HG03175 (cell line): ENCODE data around the gene HES5.

Experiments used
- ATAC-seq: cut with Tn5 transposase; IDR thresholded peaks from one replicate; pipeline ENCODE4 v1.9.1; 2021; ENCODE audit warnings: mild to moderate bottlenecking, moderate library complexity; ENCODE audit not compliant: unreplicated experiment

Gene HES5

DNA sequence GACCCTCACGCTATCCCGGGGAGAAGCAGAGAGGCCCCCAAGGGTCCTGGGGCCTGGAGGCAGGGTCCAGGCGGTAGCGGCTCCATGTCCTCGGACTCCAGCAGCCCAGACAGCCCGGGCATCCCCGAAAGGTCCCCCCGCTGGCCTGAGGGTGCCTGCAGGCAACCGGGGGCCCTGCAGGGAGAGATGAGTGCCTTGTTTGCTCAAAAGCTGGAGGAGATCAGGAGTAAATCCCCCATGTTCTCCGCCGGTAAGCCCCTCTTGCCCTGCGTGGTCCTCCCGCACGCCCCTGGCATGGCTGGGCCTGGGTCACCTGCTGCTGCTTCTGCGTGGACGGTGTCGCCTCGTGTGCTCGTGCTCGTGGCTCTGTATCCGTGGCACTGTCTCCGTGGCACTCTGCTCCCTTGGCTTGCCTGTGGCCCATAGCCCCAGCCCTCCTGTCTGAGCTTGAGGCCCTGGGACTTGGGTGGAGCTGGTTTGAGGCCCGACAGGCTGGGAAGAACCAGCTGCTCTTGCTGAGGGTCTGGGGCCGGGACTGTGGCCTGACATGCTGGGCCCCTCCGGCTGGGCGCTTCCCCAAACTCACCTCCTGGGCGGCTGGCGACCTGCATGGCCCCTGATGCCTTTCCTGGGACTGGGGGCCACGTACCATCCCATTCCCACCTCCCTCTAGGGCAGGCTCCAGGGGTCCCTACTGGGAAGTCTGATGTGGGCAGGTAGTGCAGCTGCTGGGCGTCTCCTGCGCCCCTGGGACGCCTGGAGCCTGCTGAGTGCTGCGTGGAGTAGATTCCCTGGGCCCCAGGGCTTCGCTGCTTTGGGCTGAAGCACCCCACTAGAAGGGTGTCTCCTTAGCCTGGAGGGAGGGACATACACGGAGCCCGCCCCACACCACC lies 27.2 kb downstream of the HES5 start:
- ATAC-seq = no peak

DNA sequence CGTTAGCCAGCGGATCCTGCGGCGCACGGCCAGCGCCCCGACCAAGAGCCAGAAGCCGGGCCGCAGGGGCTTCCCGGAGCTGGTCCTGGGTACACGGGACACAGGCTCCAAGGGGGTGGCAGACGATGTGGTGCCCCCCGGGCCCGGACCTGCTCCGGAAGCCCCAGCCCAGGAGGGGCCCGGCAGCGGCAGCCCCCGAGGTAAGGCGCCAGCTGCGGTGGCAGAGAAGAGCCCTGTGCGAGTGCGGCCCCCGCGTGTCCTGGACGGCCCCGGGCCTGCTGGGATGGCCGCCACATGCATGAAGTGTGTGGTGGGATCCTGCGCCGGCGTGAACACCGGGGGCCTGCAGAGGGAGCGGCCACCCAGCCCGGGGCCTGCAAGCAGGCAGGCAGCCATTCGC lies 27.9 kb downstream of the HES5 start:
- no peak for ATAC-seq

DNA sequence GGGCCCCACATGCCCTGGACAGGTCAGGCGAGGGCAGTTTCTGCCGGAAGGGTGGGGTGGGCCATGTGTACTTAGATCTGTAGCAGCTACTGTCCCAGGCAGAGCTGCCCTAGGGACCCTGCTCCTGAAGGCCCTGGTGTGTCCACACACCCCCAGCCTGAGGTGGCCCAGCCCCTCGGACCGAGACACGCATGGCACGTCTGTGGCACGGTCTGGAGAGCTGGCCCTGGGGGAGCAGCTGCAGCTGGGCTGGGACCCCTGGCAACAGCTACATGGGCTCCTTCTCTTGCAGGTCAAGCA lies 28.3 kb downstream of the HES5 start:
- no peak for ATAC-seq

DNA sequence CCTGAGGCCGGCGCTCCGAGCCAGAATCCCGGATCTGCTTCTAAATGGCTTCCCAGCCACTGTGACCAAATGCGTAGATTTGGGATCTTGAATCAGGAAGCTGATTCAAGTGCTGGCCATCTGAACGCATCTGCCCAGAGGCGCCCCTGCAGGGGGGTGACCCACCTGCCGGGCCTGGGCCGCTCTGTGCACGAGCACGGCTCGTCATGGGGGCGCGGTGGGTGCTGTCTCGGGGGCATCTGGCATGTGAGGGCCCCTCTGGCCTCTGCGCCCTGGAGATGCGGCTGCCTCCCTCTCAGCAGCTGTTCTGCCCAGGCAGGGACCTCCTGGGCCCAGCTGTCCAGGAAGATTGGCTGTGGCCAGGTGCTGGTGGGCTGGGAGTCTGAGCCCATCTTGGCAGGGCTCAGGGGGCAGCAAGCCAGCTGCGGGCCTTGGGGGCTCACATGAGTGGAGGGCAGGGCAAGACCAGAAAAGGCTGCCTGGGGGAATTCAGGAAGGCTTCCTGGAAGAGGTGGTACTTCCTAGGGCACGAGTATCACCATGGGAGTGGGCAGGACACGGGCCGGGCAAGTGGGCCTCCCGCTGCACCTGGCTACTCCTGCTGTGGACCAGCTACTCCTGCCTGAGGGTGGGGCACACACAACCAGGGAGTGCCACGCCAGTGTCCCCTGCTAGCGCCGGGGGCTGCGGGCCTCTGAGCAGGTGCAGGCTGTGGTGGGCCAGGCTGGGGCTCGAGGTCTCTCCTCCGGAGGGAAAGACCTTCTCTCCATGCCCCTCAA lies 28.8 kb downstream of the HES5 start:
- no peak for ATAC-seq

DNA sequence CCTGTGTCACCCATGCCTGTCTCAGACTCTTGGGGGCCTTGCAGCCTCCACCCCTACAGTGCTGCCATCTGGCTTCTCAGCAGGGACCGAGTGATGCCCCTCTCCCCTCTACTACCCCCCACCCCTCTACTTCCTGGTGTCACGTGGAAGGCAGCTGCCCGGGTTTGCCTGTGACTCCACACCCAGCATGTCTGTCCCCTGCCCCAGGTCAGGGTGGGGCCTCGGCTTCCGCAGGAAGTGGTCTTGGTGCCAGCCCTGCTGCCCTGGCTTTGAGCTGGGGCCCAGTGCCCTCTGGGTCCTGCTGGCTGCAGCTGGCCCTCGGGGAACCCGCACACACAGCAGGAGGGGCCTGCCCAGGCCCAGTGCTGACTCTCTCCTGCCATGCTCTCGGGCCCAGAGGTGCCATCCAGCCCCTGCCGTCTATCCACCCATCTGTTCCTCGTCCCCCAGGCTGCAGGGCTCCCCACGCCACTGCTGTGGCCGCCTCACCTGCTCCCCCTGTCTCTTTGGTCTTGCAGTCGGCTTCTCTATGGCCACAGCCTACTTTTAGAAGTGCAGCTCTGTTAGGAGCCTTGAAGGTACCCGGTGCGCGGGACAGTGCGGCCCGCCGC lies 30.0 kb downstream of the HES5 start:
- no peak for ATAC-seq

DNA sequence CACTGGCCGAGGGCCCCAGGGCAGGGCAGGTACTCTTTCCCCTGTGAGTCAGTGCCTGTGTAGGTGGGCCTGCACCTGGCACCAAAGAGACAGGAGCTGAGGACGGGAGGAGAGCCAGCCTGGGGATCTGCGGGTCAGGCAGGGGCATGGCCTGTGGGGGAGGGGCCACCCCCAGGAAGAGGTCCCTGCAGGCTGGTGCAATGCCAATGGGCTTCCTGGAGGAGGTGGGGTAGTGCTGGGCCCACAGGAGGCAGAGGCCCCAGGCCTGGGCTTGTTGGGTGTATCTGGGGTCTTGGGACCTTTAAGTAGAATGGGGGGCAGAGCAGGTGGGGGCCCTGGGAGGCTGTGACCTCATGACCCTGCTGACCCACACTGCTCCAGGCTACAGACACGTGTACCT lies 30.8 kb downstream of the HES5 start:
- no peak for ATAC-seq

DNA sequence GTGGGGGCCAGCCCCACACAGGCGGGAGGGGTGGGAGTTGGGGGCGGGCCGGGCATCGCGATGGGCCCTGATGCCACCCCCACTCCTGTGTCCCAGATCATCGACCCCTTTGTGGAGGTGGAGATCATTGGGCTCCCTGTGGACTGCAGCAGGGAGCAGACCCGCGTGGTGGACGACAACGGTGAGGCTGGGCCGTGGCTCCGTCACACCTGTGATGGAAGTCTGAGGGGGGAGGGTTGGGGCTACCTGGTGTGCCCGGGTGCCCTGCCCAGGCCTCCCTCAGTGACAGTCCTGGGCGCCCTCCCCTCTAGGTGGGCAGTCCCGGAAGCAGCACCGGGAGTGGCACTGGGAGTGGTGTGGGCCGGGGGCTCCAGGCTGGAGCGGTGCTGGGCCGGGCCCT lies 31.4 kb downstream of the HES5 start:
- ATAC-seq = no peak

DNA sequence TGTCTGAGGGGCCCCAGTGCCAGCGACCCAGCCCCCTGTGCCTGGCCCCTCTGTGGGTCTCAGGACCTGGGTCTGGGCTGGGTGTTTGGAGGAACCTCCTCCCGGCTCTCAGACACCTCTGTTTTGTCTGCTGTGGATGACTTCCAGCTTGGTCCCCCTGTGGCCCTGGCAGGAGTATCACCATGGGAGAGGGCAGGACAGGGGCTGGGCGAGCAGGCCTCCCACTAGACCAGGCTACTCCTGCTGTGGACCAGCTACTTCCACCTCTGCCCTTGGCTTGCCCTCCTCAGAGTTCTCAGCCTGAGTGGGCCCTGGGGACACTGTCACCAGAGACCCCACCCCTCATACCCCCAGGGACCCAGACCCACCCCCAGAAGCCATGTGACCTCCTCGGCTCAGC lies 32.2 kb downstream of the HES5 start:
- ATAC-seq = no peak

DNA sequence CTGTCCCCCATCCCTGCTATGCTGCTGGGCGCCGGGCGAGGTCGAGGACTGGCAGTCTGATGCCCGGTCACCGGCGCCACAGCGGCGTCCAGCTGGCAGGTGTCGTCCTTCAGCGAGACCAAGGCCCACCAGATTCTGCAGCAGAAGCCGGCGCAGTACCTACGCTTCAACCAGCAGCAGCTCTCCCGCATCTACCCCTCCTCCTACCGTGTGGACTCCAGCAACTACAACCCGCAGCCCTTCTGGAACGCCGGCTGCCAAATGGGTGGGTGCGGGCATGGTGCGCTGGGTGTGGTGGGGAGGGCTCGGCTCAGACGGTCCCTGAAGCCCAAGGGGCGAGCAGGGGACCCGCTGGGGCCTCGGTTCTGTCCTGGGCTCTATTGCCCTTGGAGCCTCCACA lies 33.3 kb downstream of the HES5 start:
- no peak for ATAC-seq

DNA sequence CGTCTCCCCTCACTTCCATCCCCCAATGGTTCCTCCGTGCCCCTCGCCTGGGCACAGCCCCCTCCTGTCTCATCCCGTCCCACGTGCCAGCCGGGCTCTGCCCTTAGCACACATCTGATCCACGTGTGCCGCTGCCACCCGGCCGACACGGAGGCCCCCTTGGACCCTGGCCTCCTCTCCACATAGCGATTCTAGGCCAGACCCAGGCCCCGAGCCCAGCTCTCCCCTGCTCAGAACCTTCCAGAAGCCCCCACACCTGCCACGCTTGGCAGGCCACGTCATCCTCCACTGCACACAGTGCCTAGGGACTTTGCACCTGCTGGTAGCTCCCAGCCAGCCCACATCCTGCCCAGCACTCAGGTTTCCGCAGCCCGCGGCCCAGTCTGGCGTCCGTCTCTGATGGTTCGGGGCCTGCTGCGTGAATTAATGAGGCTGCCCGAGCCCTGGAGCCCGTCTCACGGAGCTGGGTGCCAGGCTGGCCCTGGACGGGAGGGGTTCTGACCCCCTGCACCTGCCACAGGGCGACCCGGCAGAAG lies 33.9 kb downstream of the HES5 start:
- ATAC-seq = peak; percentile 55

DNA sequence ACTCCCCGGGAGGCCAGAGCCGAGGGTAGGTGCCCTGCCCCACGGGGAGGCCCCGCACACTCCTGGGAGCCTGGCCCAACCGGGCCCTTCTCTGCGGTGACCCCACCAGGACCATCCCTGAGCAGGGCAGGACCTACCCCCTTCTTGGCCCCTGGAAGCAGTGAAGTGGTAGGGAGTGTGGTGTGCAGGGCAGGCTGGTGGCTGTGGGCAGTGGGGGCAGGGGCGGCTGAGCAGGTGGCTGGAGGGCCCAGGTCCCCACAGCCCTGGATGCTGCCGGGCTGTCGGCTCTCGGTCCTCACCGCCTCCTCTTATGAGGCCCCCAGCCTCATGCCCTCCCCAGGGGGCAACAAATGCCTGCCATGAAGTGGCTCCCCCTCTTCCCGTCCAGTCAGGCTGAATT lies 34.5 kb downstream of the HES5 start:
- ATAC-seq = no peak

DNA sequence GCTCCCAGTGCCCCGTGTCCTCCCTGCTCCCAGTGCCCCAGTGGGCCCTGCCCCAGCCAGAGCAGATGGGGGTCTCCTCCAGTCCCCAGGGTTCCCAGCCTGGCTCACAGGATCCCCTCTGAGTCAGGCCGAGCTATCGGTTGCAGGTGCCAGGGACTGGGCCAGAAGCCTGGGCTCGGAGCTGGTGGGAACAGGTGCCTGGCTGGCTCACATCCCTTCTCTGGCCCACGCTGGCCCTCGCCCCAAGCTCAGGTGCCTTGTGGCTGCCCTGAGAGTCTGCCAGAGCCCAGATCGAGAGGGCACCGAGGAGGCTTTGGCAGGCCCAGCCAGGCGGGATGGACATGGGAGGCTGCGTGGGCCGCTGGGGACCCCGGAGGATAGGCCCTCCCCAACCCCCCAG lies 35.0 kb downstream of the HES5 start:
- ATAC-seq = no peak

DNA sequence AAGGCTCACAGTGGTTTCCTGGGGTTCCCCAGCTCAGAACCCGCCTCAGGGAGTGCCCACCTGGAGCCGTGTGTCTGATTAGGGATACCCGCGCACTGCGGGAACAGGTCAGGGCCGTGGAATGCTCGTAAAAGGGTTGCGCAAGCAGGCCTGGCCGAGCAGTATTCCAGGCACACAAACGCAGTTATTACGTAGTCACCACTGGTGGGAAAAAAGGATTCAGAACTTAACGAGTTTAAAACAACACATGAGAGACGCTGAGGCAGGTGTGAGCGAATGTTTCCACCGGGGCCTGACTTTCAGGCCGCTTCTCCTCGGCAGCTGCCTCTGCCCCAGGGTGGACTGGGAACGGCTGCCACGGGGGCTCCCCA lies 35.8 kb downstream of the HES5 start:
- no peak for ATAC-seq

DNA sequence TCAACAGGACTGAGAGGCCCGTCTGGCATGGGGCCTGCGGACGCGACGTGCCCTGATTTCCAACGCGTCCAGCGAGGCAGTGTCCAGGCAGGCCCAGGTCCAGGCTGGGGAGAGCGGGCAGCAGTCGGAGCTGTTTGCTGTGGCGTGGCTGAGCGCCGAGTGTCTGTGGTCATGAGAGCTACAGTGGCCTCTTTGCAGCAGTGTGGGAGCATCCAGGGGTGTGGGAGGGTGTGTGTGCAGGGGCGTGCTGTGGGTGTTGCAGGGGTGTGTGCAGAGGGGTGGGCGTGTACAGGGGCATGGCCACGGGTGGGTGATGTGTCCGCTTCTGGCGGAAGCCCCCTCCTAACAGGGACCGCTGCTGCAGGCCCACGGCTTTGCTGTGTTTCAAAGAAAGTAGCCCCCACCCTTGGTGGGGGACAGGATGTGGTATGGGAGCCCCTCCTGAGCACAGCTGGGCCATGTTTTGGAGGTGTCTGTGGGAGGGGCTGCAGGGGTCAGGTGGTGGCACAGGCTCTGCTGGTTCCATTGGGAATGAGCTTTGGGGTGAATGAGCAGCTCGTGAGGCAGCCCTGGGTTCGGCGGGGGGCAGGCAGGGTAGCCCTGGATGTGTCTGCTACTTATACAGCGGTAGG lies 36.3 kb downstream of the HES5 start:
- ATAC-seq = no peak

DNA sequence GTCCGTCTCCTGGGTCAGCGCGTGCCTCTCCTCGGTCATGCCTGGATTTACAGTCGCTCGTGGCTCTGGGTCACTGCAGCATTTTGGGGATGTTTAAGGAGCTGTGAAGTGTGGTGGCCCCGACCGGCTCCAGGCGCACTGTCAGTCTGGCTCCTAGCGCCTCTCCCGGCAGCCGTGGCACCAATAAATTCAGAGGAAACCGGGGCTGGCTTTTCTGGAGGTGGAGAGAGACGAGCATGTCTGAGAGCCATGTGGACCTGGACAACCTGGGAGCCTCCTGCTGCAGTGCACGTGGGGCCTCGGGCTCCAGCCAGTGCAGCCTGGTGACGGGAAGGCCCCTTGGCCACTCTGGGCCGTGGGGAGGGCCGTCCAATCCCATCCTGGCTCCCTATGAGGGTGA lies 36.8 kb downstream of the HES5 start:
- no peak for ATAC-seq

DNA sequence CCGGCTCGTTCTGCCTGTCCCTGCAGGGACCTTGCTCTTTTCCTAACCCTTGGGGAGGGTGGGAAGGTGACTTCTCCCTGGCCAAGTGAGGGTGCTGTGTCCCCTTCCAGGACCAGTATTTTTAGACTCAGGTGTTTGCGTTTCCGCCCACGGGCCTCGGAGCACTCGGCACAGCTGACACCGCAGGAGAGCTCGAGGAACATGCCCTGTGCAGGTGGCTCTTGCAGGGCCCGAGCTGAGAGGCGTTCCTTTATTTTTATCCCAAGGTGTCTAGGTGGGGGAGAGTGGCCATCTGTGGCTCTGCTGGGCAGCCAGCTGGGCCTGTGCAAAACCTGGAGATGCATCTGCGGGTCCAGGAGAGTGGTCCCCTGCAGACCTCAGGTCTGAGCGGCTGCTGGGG lies 38.0 kb downstream of the HES5 start:
- ATAC-seq = no peak

DNA sequence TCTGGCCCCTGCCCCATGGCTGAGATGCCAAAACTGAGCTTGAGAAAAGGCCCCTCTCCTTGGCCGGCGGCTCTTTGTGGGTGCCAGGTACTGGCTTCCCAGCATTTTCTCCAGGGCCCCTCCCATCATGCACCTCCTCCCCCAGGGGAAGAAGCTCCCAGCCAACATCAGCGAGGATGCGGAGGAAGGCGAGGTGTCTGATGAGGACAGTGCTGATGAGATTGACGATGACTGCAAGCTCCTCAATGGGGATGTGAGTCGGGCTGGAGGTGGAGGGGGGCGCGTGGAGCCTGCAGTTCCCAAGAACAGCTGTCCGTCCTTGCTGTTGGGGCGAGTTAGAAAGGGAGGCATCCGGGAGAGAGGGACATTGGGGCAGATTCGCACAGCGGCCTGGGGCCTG lies 40.4 kb downstream of the HES5 start:
- ATAC-seq = no peak

DNA sequence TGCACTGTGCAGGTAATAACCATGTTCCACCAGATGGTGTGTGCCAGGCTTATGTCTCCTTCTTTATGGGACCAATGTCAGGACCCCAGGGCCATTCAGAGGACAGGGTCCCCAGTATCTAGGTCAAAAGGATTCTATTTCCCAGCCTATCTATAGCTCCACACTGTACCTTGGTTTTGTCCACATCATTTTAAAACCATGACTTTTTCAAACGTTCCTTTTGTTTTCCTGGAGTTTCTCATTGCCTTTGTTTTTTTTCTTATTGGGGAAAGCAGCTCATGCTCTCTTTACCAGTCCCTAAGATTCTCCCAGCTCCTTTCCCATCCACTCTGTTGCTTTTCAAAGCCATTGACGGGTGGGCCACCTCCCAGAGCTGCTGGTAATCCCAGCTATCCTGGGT lies 41.4 kb downstream of the HES5 start:
- no peak for ATAC-seq

DNA sequence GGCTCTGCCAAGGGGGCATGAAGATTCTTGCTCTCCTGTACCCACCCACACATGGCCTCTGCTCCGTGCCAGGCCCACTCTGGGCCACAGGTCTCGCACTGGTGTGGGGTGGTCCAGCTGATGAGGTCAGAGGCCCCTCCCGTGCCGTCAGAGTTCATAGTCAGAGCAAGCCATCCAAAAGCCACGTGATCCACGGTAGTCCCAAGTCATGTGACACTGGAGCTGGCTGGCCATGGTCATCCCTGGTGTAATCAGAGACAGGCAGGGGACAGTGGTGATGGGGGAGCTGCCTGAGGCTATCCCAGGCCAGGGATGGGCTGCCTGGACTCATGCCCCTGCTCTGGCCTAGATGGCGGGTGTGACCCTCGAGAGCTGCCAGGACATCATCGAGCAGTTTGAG lies 43.5 kb downstream of the HES5 start:
- ATAC-seq = no peak

DNA sequence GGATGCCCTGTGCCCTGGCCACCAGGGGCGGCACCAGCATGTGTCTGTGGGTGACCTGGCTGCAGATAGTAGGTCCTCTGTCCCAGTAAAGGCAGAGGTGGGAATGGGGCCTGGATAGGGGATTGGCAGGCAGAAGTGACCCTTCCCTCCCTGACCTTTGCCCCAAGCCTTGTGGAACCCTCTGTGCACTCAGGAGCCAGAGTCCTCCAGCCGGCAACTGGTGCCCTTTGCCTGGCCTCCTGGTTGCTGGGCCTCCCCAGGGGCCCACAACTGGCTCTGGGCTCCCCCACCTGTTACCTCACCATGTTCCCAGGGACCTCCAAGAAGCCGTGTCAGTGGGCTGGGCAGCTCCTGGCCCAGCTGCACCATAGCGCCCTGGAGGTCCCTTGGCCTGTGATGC lies 44.0 kb downstream of the HES5 start:
- no peak for ATAC-seq

DNA sequence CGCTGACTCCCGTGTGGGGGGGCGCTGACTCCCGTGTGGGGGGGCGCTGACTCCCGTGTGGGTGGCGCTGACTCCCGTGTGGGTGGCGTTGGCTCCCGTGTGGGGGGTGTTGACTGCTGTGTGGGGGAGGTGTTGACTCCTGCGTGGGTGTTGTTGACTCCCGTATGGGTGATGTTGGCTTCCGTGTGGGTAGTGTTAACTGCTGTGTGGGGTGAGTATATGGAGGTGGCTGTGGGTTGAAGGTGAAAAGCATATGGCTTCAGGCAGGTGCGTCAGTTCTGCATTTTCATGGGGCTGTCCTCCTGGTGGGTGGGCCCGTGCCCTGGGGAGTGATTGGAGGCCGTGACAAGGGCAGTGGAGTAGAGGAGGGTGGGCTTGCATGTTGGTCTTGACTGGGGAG lies 46.1 kb downstream of the HES5 start:
- no peak for ATAC-seq
